ENCODE data around the gene PSMD5.

The PSMD5 gene

GRCh38 chr9:120842685-120843485 lies at the start of gene PSMD5:
Gene PSMD5 (minus strand): TSS chr9:120842922. CDS start chr9:120842909, 13 bp downstream.
- peak; percentile 96 for DNase-seq

GRCh38 chr9:120891884-120892747 lies 49.4 kb upstream of the PSMD5 start:
- DNase-seq = no peak

- DNase-seq = peak; percentile 65
Measured at GRCh38 chr9:120891245-120891883, 48.6 kb upstream of the PSMD5 start.

- DNase-seq = no peak
Measured at GRCh38 chr9:120890320-120891244, 47.9 kb upstream of the PSMD5 start.

- no peak for DNase-seq
Measured at GRCh38 chr9:120889606-120890271, 47.0 kb upstream of the PSMD5 start.

GRCh38 chr9:120888626-120889025 lies 45.9 kb upstream of the PSMD5 start:
- no peak for DNase-seq

- DNase-seq = no peak
Measured at GRCh38 chr9:120886490-120886967, 43.8 kb upstream of the PSMD5 start.

- no peak for DNase-seq
Measured at GRCh38 chr9:120885958-120886357, 43.2 kb upstream of the PSMD5 start.

GRCh38 chr9:120885457-120885856 lies 42.7 kb upstream of the PSMD5 start:
- DNase-seq = no peak

- DNase-seq = no peak
Measured at GRCh38 chr9:120883608-120883996, 40.9 kb upstream of the PSMD5 start.

GRCh38 chr9:120882935-120883607 lies 40.3 kb upstream of the PSMD5 start:
- no peak for DNase-seq

GRCh38 chr9:120879446-120879845 lies 36.7 kb upstream of the PSMD5 start:
- no peak for DNase-seq

- no peak for DNase-seq
Measured at GRCh38 chr9:120878188-120879130, 35.7 kb upstream of the PSMD5 start.

GRCh38 chr9:120877276-120878034 lies 34.7 kb upstream of the PSMD5 start:
- DNase-seq = peak; percentile 58

GRCh38 chr9:120876842-120877240 lies 34.1 kb upstream of the PSMD5 start, which contains the start of gene PHF19:
Gene PHF19 (minus strand): TSS chr9:120877188. CDS start chr9:120874741, 2,447 bp downstream.
- no peak for DNase-seq

- peak; percentile 78 for DNase-seq
Measured at GRCh38 chr9:120875954-120876841, 33.5 kb upstream of the PSMD5 start.

- DNase-seq = no peak
Measured at GRCh38 chr9:120875643-120875953, 32.9 kb upstream of the PSMD5 start.

- no peak for DNase-seq
Measured at GRCh38 chr9:120875195-120875565, 32.5 kb upstream of the PSMD5 start.

Data from activated CD8-positive, alpha-beta memory T cell treated with anti-CD3 and anti-CD28 coated beads, Interleukin-2, amount 50 U/mL, for 4 hours (primary cell).